H1 (cell line): ENCODE measurements around the gene NOL4L. TPM values are rescaled to one million over a fixed set of nuclear protein-coding genes. Genes with fewer than 3 reads are reported as not detected.

Experiments used
- ATF2 ChIP-seq: IDR thresholded peaks from 2 replicates; pipeline ENCODE4 v1.6.1; 2012; ENCODE audit warnings: low read length, inconsistent platforms
- polyA plus RNA-seq, 7 experiments: library from polyadenylated mRNA; depleted of rRNA in 3 of 7; stranded (reverse) in 5 of 7; unstranded in 2 of 7; fragments of >200 nt in 5 of 7; fragments of 200-250 nt in 2 of 7; gene quantifications; 1 replicate in 5 of 7; 2 replicates in 1 of 7; 4 replicates in 1 of 7; pipeline versions ENCODE4 v1.2.1 to v1.2.3, GENCODE V29; 2011 to 2013; ENCODE audit warnings: missing spikeins in 2 of 7, mixed read lengths in 2 of 7
- total RNA-seq: library from RNA; stranded (reverse); fragmentation: NEBNext Ultra II Directional; extraction: Animal tissue kit (Norgen Biotek cat#: 25700); gene quantifications from 2 replicates; pipeline ENCODE4 v1.2.1, GENCODE V29; 2021

NOL4L gene
- total and polyA plus RNA-seq, 2 of the 8 experiments (the other 6 are each of a cell fraction or from before 2014, with no cell fraction given) = 15.3 to 23.7 TPM

- TF ChIP-seq ATF2 = no peak
Observed at GRCh38 chr20:32474967-32475811, 109.9 kb downstream of the NOL4L start (continued).
